T-helper 1 cell treated with Interleukin-12 subunit alpha and Interleukin-12 subunit beta and Interleukin-4 antibody, amounts not matched to agents 30 μg/mL and 1 μg/mL, for 36 hours (primary cell): ENCODE results near the gene COL17A1.

Experiments used
- H3K27ac Mint-ChIP-seq: one replicate; pipeline ENCODE4 v1.8.0; 2021; ENCODE audit warnings: mild to moderate bottlenecking, mixed read lengths
- H3K27me3 Mint-ChIP-seq: one replicate; pipeline ENCODE4 v1.8.0; 2021; ENCODE audit warnings: low read depth, mixed read lengths
- H3K36me3 Mint-ChIP-seq: one replicate; pipeline ENCODE4 v1.8.0; 2021; ENCODE audit warnings: low read depth, mixed read lengths
- H3K4me1 Mint-ChIP-seq: one replicate; pipeline ENCODE4 v1.8.0; 2021; ENCODE audit warnings: low read depth, mixed read lengths
- H3K4me3 Mint-ChIP-seq: one replicate; pipeline ENCODE4 v1.8.0; 2021; ENCODE audit warnings: mild to moderate bottlenecking, moderate library complexity, mixed read lengths
- H3K9me3 Mint-ChIP-seq: one replicate; pipeline ENCODE4 v1.8.0; 2021; ENCODE audit warnings: mixed read lengths

Gene COL17A1

GRCh38 chr10:104052431-104052830 lies 33.2 kb downstream of the COL17A1 start:
- no peaks in the 10 kb centered on the region for H3K9me3 Mint-ChIP-seq
- H3K36me3 Mint-ChIP-seq: no peaks in the 10 kb centered on the region
- H3K27ac Mint-ChIP-seq: no peak overlapping the region
- peaks cover 5% of the 10 kb centered on the region for H3K27me3 Mint-ChIP-seq
- no peaks in the 10 kb centered on the region for H3K4me1 Mint-ChIP-seq
- H3K4me3 Mint-ChIP-seq: no peak overlapping the region

- H3K27me3 Mint-ChIP-seq: peaks cover 5% of the 10 kb centered on the region
- H3K27ac Mint-ChIP-seq: no peak overlapping the region
- H3K4me1 Mint-ChIP-seq: no peaks in the 10 kb centered on the region
- H3K4me3 Mint-ChIP-seq: no peak overlapping the region
- H3K36me3 Mint-ChIP-seq: no peaks in the 10 kb centered on the region
- no peaks in the 10 kb centered on the region for H3K9me3 Mint-ChIP-seq
Measured at GRCh38 chr10:104049504-104050250, 36.0 kb downstream of the COL17A1 start.

- no peaks in the 10 kb centered on the region for H3K9me3 Mint-ChIP-seq
- H3K4me1 Mint-ChIP-seq: no peaks in the 10 kb centered on the region
- H3K27ac Mint-ChIP-seq: no peak overlapping the region
- no peak overlapping the region for H3K4me3 Mint-ChIP-seq
- no peaks in the 10 kb centered on the region for H3K36me3 Mint-ChIP-seq
- H3K27me3 Mint-ChIP-seq: peaks cover 5% of the 10 kb centered on the region
Measured at GRCh38 chr10:104046651-104047050, 39.0 kb downstream of the COL17A1 start.

- Mint-ChIP-seq H3K4me3 (no peak overlapping the region), H3K36me3 (no peaks in the 10 kb centered on the region), H3K27ac (no peak overlapping the region), H3K4me1 (no peaks in the 10 kb centered on the region), H3K9me3 (no peaks in the 10 kb centered on the region), H3K27me3 (peaks cover 5% of the 10 kb centered on the region)
Measured at GRCh38 chr10:104045151-104046089, 40.3 kb downstream of the COL17A1 start.

GRCh38 chr10:104043854-104044253 lies 41.8 kb downstream of the COL17A1 start:
- peaks cover 5% of the 10 kb centered on the region for H3K27me3 Mint-ChIP-seq
- H3K4me1 Mint-ChIP-seq: no peaks in the 10 kb centered on the region
- H3K4me3 Mint-ChIP-seq: no peak overlapping the region
- no peaks in the 10 kb centered on the region for H3K9me3 Mint-ChIP-seq
- H3K27ac Mint-ChIP-seq: no peak overlapping the region
- no peaks in the 10 kb centered on the region for H3K36me3 Mint-ChIP-seq

- no peaks in the 10 kb centered on the region for H3K4me1 Mint-ChIP-seq
- H3K9me3 Mint-ChIP-seq: no peaks in the 10 kb centered on the region
- H3K27ac Mint-ChIP-seq: no peak overlapping the region
- H3K27me3 Mint-ChIP-seq: peaks cover 2% of the 10 kb centered on the region
- no peaks in the 10 kb centered on the region for H3K36me3 Mint-ChIP-seq
- no peak overlapping the region for H3K4me3 Mint-ChIP-seq
Measured at GRCh38 chr10:104043185-104043830, 42.4 kb downstream of the COL17A1 start.

- Mint-ChIP-seq H3K4me3 (no peak overlapping the region), H3K27ac (no peak overlapping the region), H3K36me3 (no peaks in the 10 kb centered on the region), H3K27me3 (no peaks in the 10 kb centered on the region), H3K4me1 (no peaks in the 10 kb centered on the region), H3K9me3 (no peaks in the 10 kb centered on the region)
Measured at GRCh38 chr10:104041891-104042535, 43.7 kb downstream of the COL17A1 start.

- Mint-ChIP-seq H3K9me3 (no peaks in the 10 kb centered on the region), H3K4me3 (no peak overlapping the region), H3K4me1 (no peaks in the 10 kb centered on the region), H3K27ac (no peak overlapping the region), H3K36me3 (no peaks in the 10 kb centered on the region), H3K27me3 (no peaks in the 10 kb centered on the region)
Measured at GRCh38 chr10:104040862-104041789, 44.6 kb downstream of the COL17A1 start.

GRCh38 chr10:104040382-104040781 lies 45.3 kb downstream of the COL17A1 start:
- no peak overlapping the region for H3K4me3 Mint-ChIP-seq
- no peaks in the 10 kb centered on the region for H3K36me3 Mint-ChIP-seq
- H3K27ac Mint-ChIP-seq: no peak overlapping the region
- H3K9me3 Mint-ChIP-seq: no peaks in the 10 kb centered on the region
- H3K27me3 Mint-ChIP-seq: no peaks in the 10 kb centered on the region
- H3K4me1 Mint-ChIP-seq: no peaks in the 10 kb centered on the region

GRCh38 chr10:104038958-104039752 lies 46.5 kb downstream of the COL17A1 start:
- Mint-ChIP-seq H3K36me3 (no peaks in the 10 kb centered on the region), H3K4me1 (no peaks in the 10 kb centered on the region), H3K27ac (no peak overlapping the region), H3K9me3 (no peaks in the 10 kb centered on the region), H3K4me3 (no peak overlapping the region), H3K27me3 (no peaks in the 10 kb centered on the region)

GRCh38 chr10:104038537-104038936 lies 47.1 kb downstream of the COL17A1 start:
- Mint-ChIP-seq H3K27ac (no peak overlapping the region), H3K4me3 (no peak overlapping the region), H3K9me3 (no peaks in the 10 kb centered on the region), H3K27me3 (no peaks in the 10 kb centered on the region), H3K36me3 (no peaks in the 10 kb centered on the region), H3K4me1 (no peaks in the 10 kb centered on the region)

GRCh38 chr10:104037261-104037951 lies 48.3 kb downstream of the COL17A1 start:
- no peaks in the 10 kb centered on the region for H3K36me3 Mint-ChIP-seq
- no peak overlapping the region for H3K27ac Mint-ChIP-seq
- no peaks in the 10 kb centered on the region for H3K4me1 Mint-ChIP-seq
- H3K9me3 Mint-ChIP-seq: no peaks in the 10 kb centered on the region
- H3K27me3 Mint-ChIP-seq: no peaks in the 10 kb centered on the region
- H3K4me3 Mint-ChIP-seq: no peak overlapping the region
